UCSD-AML1 (cell line): ENCODE measurements around the gene HOXB6.
A peak's percentile ranks its signal among the peaks of the same experiment; 100 is the strongest.

ENCODE experiments used
- DNase-seq: peaks from one replicate; lab custom pipeline; 2025; ENCODE audit not compliant: unreplicated experiment; lab: John Stamatoyannopoulos, UW

HOXB6 gene

DNA sequence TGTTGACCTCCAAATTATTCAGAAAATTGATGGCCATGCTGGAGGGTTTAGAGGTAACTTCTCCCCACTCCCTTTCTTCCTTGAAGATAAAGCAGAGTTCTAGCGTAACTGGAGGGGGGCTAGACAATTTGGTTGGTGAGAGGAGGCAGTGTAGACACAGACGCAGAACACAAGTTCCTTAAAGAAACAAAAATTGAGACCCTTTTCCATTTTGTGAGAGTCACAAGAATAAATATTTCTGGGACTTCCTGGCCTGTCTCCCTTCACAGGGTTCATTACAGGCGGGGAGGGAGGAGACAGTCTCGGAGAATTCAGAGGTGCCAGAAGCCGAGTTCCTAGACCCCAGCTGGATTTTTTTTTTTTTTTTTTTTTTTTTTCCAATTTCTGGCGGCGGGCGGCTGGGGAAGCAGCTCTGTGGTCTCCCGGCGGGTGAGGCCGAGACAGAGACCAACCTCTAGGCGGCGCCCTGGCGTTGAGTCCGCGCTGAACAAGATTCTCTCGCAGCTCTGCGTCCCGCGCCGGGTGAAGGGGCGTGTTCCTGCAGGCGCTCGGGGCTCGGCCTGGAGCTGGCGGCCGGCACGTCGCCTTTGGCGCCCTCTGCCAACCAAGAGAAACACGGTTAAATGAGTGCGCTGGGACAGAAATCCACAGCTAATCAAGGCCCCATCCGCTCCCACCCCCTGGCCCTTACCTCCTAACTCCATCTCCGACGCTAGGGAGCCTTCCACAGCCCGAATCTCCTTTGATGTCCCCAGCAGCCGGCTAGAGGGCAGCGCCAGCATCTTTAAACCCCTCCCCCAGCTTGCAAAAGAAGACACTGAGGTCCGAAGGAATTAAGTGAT is 31.6 kb upstream of the HOXB6 start:
- DNase-seq, result peak; percentile 87

DNA sequence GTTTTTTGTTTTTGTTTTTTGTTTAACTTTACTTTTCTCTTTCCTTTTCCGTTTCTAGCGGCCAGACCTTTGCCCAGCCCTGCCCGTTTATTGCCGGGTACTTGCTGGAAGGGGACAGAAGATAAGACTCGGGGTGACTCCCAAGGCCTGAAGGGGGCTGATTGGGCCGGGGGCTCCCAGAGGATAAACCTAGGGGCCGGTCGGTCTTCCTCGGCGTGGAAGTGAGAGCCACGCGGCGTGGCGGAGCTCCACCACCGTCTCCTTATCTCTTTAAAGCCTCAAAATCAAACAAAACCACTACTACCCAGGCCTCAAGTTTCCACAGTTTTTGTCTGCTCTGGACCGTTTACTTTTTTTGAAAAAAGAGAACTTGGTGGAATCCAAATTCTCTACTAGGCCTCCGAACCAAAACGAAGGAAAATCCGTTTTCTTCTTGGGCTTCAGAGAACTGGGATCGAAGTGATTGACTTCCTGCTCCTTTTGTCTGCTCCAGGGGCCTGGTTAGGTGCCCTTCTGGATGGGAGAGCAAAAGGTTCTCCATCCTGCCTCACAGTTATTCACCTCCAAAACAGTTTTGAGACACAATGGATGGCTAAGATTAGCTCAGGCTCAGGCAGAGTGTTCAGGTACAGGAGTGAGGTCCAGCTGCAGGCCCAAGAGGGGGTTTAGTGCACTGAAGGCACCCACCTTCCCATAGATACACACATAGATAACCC is 29.9 kb upstream of the HOXB6 start:
- no peak for DNase-seq

DNA sequence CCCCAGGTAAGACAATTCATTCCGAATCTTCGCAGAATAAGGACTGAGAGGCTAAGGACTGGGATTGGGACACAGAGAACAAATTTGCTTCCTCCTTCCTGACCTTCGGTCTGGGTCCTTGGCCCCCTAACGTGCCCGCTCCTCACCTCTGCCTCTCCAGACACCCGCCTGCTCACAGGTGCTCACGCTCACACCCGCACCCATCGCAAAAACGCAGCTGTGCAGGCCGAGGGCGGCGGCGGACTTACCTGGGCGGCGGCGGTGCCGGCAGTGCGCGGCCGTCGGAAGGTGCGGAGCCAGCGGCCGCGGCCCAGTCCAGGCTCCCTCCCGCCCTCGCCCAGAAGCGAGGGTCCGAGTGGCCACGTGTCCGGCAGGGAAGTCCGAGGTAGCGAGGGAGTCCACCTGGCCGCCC is 28.5 kb upstream of the HOXB6 start:
- no peak for DNase-seq

DNA sequence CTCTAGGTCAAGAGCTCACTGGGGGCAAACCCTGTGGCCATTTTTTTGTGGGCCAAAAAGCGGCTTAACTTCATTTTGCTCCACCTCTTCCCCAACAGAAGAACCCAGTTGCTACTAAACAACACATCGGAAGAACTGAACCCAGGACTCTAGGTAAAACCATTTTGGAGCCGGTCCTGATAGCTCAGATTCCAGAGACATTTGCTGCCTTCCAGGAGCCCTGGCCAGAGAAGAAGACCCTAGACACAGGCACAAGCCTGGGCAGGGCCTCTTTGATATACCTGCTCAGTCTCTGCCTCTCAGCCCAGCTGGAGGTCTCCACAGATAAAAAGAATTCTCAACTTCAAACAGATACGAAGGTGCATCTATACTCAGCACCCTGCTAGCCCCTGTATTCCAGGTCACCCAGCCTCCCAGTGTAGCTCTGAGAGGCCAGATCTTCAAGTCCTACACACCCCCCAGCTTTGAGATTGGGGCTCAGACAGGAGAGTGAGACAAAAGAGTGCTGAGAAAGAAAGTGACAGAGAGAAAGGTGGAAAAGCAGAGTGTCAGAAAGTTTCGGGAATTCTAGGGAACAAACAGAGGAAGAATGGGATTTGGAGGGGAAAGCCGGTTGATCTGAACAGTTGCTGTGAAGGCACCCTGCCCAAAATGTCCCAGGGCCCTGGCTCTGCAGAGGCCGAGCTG is 27.9 kb upstream of the HOXB6 start:
- no peak for DNase-seq

DNA sequence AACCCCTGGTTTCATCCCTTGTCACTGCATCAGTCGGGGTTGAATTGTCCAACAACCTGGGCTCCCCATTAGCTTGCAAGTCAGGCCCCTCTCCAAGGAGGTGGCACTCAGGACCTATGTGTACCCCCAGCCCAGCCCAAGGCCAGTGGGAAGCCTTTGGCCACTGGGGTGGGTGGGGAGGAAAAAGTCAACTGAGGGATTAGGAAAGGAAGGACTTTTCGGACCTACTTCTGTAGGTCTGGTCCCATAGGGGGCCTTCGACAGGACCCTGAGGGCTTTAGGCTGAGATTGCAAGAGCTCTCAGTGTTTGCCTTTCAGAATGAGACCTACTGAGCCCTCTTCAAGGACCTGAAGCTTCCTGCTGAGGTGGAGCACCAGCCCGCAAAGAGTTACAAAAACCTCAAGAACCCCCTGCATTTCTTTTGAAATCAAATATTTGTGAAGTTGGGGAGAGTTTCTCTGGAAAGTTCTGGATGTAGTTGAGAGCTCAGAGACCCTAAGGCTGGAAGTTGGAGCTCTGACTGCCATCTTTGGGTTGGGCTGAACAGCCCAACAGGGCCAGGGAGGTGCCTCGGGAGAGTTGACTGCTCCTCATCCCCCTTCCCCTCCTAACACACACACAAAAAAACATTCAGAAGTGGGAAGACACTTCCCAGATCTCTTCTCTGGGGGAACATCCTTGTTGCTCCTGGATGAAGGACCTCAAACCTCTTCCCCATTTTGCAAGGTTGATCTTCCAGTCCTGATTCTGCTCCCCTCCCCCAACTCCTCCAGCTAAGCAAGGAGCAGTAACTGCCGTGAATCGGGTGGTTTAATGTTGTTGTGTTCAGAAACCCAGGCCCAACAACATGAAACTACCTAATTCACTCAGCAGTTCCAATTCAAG is 27.1 kb upstream of the HOXB6 start:
- no peak for DNase-seq

DNA sequence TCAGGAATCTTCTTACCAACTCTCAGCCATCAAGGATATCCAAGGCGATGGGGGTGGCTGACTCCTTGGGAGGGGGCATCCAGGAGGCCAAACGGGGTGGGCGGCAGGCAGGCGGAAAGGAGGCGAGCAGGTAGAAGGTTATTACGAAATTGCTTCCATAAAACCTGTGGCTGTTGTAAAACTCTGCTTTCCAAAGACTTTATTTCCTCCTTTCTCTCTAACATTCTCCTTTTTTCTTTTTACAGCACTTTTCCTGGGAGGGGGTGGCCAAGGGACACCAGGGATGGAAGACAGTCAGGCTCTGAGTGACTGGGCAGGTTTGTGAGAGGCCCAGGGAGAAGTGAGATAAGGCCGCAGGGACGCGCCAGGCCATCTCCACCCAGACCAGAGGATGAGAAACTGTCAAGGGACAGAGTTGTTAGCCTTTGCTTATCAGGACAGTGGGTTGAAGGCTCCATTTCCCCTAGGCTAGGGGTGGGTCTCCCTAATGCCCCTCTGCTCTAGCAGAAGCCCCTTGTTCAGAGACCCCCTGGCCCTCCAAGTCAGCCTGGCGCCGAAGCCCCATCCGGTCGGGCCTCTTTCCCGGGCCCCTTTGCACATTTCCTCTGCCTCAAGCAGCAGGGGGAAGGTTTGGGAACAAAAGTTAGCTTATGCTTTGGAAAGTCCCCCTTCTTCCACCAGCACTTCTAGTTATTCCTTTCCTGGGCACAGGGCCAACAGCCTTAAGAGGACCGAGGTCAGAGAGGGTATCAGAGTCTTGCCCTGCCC is 26.3 kb upstream of the HOXB6 start:
- DNase-seq, result no peak

DNA sequence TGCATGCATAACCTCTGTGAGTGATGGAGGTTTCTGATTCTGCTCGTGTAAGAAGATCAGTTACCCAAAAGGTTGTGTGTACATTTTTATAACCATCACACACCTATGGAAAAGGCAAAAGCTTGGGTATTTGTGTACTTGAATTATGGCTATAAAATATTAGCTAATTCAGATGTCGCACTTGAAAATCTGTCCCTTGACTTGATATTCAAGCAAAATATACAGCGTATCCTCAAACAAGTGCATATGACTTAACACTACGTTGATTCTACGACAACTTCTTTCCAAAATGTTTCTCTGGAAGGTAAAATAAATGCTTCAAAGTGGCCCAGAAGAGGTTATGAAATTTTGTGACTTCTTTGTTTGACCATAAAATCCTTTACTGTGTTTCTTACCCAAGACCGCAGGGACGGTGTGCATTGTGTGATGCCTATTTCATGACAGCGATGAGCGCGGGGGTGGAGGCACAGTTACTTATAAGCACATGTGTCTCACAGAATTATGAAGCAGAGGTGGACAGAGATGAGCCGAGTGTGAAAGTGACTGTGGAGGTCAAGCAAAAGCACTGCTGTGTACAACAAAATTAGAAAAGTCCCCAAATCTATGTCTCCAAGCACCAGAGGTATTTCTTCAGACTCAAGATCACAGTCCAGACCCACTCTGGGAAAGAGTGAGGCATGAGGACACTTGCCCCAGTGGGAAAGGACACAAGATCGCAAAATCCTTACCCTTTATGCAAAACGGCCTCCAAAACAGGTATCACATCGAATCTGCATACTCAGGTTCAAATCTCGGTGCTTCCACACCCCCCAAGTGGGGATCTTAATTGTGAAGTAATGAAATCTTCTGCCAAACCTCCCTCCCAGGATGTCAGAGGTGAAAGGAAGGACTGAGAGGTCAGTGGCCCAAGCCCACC is 25.5 kb upstream of the HOXB6 start:
- no peak for DNase-seq

DNA sequence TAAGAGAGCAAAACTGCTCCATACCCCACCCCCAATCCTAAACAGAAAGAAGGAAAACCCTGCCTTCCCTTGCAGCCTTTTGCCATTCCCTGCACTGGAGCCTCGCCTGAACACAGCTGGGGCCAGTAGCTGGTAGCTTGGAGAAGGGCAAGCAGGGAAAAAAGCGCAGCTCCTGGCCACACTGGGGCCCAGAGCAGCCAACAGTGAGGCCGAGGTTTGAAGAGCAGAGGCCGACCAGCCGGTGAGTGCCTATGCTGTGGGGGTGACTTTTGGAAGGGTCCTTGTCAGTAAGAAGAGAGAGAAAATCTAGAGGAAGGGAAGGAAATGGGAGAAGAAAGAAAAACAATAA is 24.6 kb upstream of the HOXB6 start:
- no peak for DNase-seq

DNA sequence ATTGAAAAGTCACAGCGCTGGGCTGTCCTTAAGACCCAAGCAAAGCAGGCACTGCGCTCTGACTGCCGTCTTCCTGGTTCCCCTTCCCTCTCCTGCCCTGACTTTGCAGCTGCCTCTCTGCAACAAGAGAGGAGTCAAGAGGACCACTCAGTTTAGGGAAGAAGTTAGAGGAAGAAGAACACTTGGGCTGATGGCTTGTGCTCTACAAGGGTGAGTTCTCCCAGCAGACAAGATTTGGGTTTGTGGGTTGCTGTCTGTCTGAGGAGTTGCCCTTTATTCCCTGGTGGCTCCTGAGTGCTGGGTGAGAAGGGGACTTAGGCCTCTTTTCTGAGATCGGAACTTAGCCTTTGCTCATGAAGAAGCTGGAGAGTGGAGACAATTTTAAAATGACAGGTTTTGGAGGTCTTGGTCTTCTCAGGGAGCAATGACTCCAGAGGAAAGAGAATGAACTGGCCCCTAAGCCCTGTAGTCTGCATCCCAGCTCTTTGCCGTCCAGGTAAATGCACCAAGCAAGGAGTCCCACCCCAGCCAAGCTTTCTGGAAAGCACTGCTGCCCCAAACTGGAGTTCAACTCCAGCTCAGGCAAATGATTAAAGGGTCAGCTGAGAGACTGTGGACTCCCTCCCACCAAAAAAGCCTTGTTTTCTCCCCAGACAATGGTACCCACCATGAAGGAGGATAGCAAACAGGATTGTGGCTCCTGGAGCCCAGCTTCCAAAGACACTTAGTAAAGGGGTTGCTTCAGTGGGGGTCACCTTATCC is 24.0 kb upstream of the HOXB6 start:
- no peak for DNase-seq

DNA sequence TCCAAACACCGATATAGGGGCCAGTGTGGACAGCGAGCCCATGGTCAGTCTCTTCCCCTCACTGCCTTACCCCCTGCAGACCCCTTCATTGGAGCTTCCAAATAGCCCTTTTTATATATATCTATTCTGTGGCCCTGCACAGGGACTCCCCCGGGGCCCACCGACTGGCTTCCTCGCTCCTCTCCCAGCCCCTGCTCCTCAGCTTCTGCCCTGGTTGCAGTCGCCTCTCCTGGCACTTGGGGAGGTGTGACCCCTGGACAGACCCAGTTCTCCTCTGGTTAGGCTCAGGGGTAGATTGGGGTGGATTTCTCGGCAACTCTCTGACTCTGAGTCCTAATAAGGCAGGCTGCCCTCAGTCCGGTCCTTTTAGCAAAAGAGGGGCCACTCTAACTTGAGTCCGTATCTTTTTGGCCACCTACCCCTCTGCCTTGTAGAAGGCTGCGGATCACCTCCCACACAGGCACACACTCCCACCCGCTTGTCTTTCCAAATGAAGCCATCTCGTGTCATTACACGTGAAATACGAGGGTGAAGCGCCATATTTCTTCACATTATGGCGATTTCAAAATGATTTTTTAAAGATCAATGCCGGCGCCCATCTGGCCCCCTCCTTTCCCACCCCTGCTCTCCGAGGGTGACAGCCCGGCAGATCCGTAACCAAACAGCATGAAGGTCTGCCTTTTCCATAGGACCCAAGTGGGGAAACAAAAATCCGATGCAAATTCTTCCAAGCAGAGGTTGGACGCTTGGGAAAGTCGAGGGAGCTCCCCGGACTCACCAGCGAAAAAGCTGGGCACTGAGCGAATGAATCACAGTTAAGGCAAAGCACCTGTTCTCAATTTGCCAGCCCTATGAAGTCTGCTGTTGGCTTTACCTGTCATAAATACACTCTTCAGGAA is 23.1 kb upstream of the HOXB6 start:
- no peak for DNase-seq

DNA sequence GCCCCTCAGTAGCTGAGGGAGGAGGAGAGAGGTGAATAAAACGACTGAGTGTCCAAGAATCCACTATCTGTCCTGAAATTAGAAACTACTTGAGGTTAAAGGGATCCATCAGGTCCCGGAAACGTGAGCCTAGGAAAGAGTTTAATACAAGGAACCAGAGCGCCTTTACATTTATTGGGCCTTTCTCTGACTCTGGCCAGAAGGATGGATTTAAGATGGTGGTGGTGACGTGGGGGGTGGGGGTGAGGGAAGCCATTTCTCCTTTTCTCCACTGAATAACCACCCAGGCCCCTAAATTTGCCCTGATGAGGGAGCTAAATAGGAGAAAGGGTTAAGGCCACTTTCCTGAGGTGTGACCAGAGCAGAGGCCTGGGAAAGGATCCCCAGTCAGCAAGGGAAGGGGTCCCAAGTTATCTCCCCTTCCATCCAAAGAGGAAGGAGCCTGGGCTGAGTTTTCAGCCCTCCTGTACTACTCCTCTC is 22.4 kb upstream of the HOXB6 start:
- DNase-seq, result no peak

DNA sequence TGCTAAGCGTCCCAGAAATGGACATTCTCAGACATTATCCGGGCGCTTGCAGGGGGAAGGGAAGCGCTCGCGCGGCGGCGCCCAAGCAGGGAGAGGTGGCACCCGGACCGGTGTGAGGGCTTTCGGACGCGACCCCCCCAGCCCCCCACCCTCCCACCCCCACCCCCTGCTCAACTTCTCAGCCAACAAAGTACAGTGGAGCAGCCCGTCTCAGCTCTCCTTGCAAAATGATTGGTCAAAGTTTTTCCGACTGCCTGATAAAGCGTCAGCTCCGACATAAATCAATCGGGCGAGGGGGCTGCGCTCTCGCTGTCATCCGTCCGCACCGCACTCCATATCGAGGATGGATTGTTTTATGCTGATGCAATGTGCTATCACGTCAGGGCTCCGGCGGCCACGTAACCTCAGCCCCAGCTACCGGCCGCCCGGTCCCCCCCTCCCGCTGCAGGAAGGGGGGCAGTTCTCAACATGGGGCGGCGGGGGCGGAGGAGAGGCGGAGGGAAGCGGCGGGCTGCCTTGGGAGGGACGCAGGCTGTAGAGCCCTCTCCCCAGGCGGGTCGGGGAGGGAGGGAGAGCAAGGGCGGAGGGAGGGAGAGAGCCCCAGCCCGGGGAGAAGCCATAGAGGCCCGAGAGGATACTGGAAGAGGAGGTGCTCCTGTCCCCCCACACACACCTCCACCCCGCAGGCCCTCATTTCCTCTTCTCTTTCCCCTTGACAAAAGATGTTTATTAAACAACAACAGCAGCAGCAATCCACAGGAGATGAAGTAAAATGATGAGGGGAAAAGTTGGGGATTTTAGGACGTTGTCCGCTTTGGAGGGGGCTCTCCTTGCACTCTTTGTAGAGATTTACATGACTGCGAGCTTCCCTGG is 21.7 kb upstream of the HOXB6 start, which contains the start of gene HOXB9:
Gene HOXB9, minus strand, starts transcription at position 114 of the 873 bp plus-strand sequence. Its CDS starts 89 bp downstream, at position 25.
- DNase-seq, result no peak

DNA sequence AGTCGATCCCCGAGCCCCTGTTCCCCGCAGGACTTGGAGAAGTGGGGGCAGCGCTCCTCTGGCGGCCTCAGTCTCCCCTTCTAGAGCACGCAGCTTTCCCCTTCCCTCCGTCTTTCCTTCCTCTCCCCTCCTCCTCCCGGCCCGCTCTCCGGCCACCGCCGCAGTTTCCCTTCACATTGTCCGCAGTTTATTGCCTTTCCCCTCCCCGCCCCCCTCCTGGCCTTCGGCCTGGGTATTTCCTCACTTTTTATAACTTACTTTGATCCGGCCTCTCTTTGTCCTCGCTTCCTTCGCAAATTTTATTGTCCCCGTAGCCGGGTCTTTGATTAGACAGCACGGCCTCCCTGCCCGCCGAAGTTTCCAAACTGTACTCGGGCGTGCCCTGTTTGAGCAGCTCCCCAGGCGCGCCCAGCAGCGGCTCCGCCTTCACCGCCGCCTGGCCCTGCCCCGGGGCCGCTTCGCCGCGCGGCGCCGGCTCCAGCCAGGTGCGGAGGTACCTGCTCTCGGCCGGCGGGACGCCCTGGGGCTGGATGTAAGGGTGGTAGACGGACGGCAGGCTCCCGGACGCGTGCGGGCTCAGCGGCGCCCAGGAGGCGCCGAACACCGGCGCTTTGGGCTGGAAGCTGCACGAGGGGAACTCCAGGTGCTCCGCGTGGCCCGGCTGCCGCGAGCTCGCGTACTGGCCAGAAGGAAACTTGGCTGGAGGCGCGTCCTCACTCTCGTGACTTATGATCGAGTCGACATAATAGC is 20.9 kb upstream of the HOXB6 start:
- DNase-seq, result no peak

DNA sequence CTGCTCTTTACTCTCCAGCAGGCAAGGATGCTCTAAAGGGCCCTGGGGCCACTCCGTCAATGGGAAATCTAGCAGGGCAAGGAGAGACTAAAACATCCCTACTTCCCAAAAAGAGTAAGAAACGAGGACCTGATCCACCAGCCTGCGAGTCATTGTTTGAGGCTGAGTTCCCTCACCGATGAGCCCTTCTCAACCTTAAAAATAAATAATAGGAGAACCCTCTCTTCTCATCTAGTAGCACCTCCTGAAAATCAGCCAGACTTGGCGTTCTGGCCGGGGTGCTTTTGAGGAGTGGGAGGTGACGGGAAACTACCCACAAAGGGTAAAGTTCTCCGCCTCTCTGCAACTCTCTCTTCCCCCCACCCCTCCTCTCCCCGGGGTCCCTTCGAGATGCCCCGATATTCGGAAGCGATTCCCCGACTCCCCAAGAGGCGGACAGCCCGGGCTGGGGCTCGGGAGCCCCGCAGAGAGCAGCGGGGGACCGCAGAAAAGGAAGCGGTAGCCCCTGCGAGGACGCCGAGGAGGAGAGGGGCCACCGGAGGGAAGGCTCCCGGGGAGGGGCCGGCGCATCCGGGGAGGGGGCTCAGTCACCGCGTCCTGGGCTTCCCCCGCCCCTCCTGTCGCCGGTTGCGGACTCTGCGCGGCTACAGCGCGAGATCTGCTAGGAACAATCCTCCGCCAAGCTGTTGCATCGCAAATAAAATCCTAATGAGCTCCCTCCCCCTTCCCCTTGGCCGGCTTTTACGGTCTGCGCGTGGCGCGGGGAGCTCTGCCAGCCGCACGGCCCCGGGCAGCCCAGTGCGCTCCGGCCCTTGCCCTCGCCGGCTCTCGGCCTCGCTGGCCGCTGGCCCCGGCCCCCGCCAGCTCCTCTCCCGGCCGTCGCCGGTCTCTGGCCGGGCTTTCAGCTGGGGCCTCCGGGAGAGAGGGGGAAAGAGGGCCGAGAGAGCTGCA is 20.0 kb upstream of the HOXB6 start:
- no peak for DNase-seq
